H9 (cell line): ENCODE measurements around the gene FANCE. TPM values are rescaled to one million over a fixed set of nuclear protein-coding genes. Genes with fewer than 3 reads are reported as not detected.

ENCODE experiments used
- DNase-seq: peaks from one replicate; pipeline ENCODE4 v3.0.0-alpha.2; 2017
- H2AFZ ChIP-seq: one replicate; pipeline ENCODE4 v1.6.1; 2013; ENCODE audit warnings: mild to moderate bottlenecking, low read length, control low read depth, moderate library complexity
- H2AK5ac ChIP-seq: 2 replicates; pipeline ENCODE4 v1.6.1; 2013; ENCODE audit warnings: low read length, control low read depth, mixed read lengths; ENCODE audit not compliant: insufficient read length
- H2BK120ac ChIP-seq: one replicate; pipeline ENCODE4 v1.6.1; 2013; ENCODE audit warnings: low read depth, mild to moderate bottlenecking, low read length, control low read depth, inconsistent platforms; ENCODE audit not compliant: poor library complexity, severe bottlenecking
- H2BK12ac ChIP-seq: 2 replicates; pipeline ENCODE4 v1.6.1; 2013; ENCODE audit warnings: low read length, control low read depth, mixed read lengths, low read depth; ENCODE audit not compliant: insufficient read length
- H2BK15ac ChIP-seq: 2 replicates; pipeline ENCODE4 v1.6.1; 2013; ENCODE audit warnings: low read depth, low read length, control low read depth
- H2BK20ac ChIP-seq: one replicate; pipeline ENCODE4 v1.6.1; 2013; ENCODE audit warnings: low read depth, mild to moderate bottlenecking, low read length, control low read depth, inconsistent platforms; ENCODE audit not compliant: poor library complexity, severe bottlenecking
- H2BK5ac ChIP-seq: 2 replicates; pipeline ENCODE4 v1.6.1; 2013; ENCODE audit warnings: low read length, control low read depth, mixed read lengths; ENCODE audit not compliant: insufficient read length
- H3K14ac ChIP-seq: 2 replicates; pipeline ENCODE4 v1.6.1; 2013; ENCODE audit warnings: low read length, control low read depth; ENCODE audit not compliant: insufficient read depth
- H3K18ac ChIP-seq: 2 replicates; pipeline ENCODE4 v1.6.1; 2013; ENCODE audit warnings: low read depth, mild to moderate bottlenecking, mixed read lengths, low read length, control low read depth; ENCODE audit not compliant: insufficient read length
- H3K23ac ChIP-seq: 2 replicates; pipeline ENCODE4 v1.6.1; 2013; ENCODE audit warnings: low read length, control low read depth, mixed read lengths, low read depth; ENCODE audit not compliant: insufficient read length
- H3K23me2 ChIP-seq: 2 replicates; pipeline ENCODE4 v1.6.1; 2013; ENCODE audit warnings: low read depth, mild to moderate bottlenecking, mixed read lengths, low read length, control low read depth; ENCODE audit not compliant: insufficient read length, poor library complexity, severe bottlenecking
- H3K27ac ChIP-seq: 2 replicates; pipeline ENCODE4 v1.5.1; 2013; ENCODE audit warnings: low read length, control low read depth, mixed read lengths, low read depth; ENCODE audit not compliant: insufficient read length
- H3K27me3 ChIP-seq: 2 replicates; pipeline ENCODE4 v1.6.1; 2013; ENCODE audit warnings: low read length, control low read depth, inconsistent platforms; ENCODE audit not compliant: insufficient read depth
- H3K4ac ChIP-seq: 2 replicates; pipeline ENCODE4 v1.6.1; 2013; ENCODE audit warnings: low read depth, mild to moderate bottlenecking, control low read depth, inconsistent platforms, low read length, moderate library complexity
- H3K4me1 ChIP-seq: 2 replicates; pipeline ENCODE4 v1.6.1; 2013; ENCODE audit warnings: low read length, control low read depth, inconsistent platforms; ENCODE audit not compliant: insufficient read depth
- H3K4me2 ChIP-seq: 2 replicates; pipeline ENCODE4 v1.6.1; 2013; ENCODE audit warnings: low read length, control low read depth, mixed read lengths; ENCODE audit not compliant: insufficient read length, insufficient read depth
- H3K56ac ChIP-seq: 2 replicates; pipeline ENCODE4 v1.6.1; 2013; ENCODE audit warnings: low read depth, mild to moderate bottlenecking, mixed read lengths, low read length, control low read depth; ENCODE audit not compliant: insufficient read length
- H3K79me1 ChIP-seq: 2 replicates; pipeline ENCODE4 v1.6.1; 2013; ENCODE audit warnings: low read depth, mild to moderate bottlenecking, moderate library complexity, low read length, control low read depth, inconsistent platforms; ENCODE audit not compliant: insufficient read depth, poor library complexity, severe bottlenecking
- H3K79me2 ChIP-seq: 2 replicates; pipeline ENCODE4 v1.6.1; 2013; ENCODE audit warnings: low read length, control low read depth, inconsistent platforms; ENCODE audit not compliant: insufficient read depth
- H3K9ac ChIP-seq: 2 replicates; pipeline ENCODE4 v1.6.1; 2013; ENCODE audit warnings: low read length, control low read depth, mixed read lengths; ENCODE audit not compliant: insufficient read length; ENCODE audit errors: extremely low read depth
- H3K9me3 ChIP-seq: one replicate; pipeline ENCODE4 v1.6.1; 2013; ENCODE audit warnings: low read depth, low read length, inconsistent platforms; ENCODE audit not compliant: control insufficient read depth
- H3T11ph ChIP-seq: one replicate; pipeline ENCODE4 v1.6.1; 2013; ENCODE audit warnings: mild to moderate bottlenecking, low read length, control low read depth, inconsistent platforms
- H4K20me1 ChIP-seq: one replicate; pipeline ENCODE4 v1.6.1; 2013; ENCODE audit not compliant: control insufficient read depth, insufficient read length, insufficient read depth
- H4K5ac ChIP-seq: 2 replicates; pipeline ENCODE4 v1.6.1; 2013; ENCODE audit warnings: low read depth, mild to moderate bottlenecking, mixed read lengths, low read length, control low read depth; ENCODE audit not compliant: insufficient read length
- H4K8ac ChIP-seq: replicated peaks from 2 replicates; pipeline ENCODE4 v1.6.1; 2013; ENCODE audit warnings: low read length, control low read depth, mixed read lengths, low read depth; ENCODE audit not compliant: insufficient read length
- H4K91ac ChIP-seq: 2 replicates; pipeline ENCODE4 v1.6.1; 2013; ENCODE audit warnings: low read depth, mild to moderate bottlenecking, moderate library complexity, mixed read lengths, low read length, control low read depth; ENCODE audit not compliant: insufficient read length
- H3K27ac Mint-ChIP-seq, 3 experiments: 2 replicates in 2 of 3; 3 replicates in 1 of 3; pipeline ENCODE4 v1.8.0; 2020 to 2021; ENCODE audit warnings: mixed read lengths in 3 of 3, mild to moderate bottlenecking in 1 of 3, moderate library complexity in 1 of 3
- H3K27me3 Mint-ChIP-seq: 2 replicates; pipeline ENCODE4 v1.8.0; 2021; ENCODE audit warnings: low read depth, mild to moderate bottlenecking, moderate library complexity, mixed read lengths
- H3K36me3 Mint-ChIP-seq, 3 experiments: 2 replicates in 2 of 3; 3 replicates in 1 of 3; pipeline ENCODE4 v1.8.0; 2020 to 2021; ENCODE audit warnings: low read depth in 3 of 3, mixed read lengths in 3 of 3; ENCODE audit not compliant: insufficient read depth in 1 of 3
- H3K4me1 Mint-ChIP-seq, 2 experiments: 2 replicates each; pipeline ENCODE4 v1.8.0; 2020; ENCODE audit warnings: mixed read lengths in 2 of 2
- H3K4me3 Mint-ChIP-seq, 2 experiments: 2 replicates in 1 of 2; 3 replicates in 1 of 2; pipeline ENCODE4 v1.8.0; 2020 to 2021; ENCODE audit warnings: mild to moderate bottlenecking in 2 of 2, mixed read lengths in 2 of 2, moderate library complexity in 1 of 2
- H3K9me3 Mint-ChIP-seq, 2 experiments: 2 replicates in 1 of 2; 3 replicates in 1 of 2; pipeline ENCODE4 v1.8.0; 2020; ENCODE audit warnings: mild to moderate bottlenecking in 2 of 2, mixed read lengths in 2 of 2, moderate library complexity in 1 of 2
- CTCF ChIP-seq: fragments of 200-600 bp; sonication (generic); conservative IDR thresholded peaks from 3 replicates; pipeline ENCODE4 v1.8.0; 2021; ENCODE audit warnings: antibody characterized with exemption, mild to moderate bottlenecking
- WGBS: extraction: QIAGEN DNeasy Blood & Tissue Kit; methylation state at CpG from one replicate; pipeline ENCODE4 v1.1.7; 2013; ENCODE audit warnings: missing lambda C conversion rate, low lambda C conversion rate, mixed read lengths; ENCODE audit not compliant: insufficient read length; ENCODE audit errors: extremely low coverage; 5-methylcytosine and 5-hydroxymethylcytosine counted together
- total RNA-seq: library from RNA; stranded (reverse); gene quantifications from 2 replicates; pipeline ENCODE4 v1.2.1, GENCODE V29; 2021

The FANCE gene
- total RNA-seq, 1 experiment from 2014 or later = 8.4 TPM

- Histone ChIP-seq H3K18ac (no peak overlapping the region), H2BK5ac (no peak overlapping the region), H3K9ac (no peak overlapping the region), H2AFZ (no peak overlapping the region), H3K79me2 (peaks cover 2% of the 10 kb centered on the region; the same call in 1 of the 2 replicates), H3K23ac (no peak overlapping the region), H3T11ph (no peak overlapping the region), H3K4me2 (peak overlapping the region; percentile 49), H3K14ac (no peak overlapping the region), H4K20me1 (peaks cover 3% of the 10 kb centered on the region), H3K4me1 (peaks cover 15% of the 10 kb centered on the region; the same call in 1 of the 2 replicates), H4K5ac (no peak overlapping the region), H4K91ac (no peak overlapping the region), H2BK12ac (no peak overlapping the region), H2BK15ac (no peak overlapping the region), H3K79me1 (no peaks in the 10 kb centered on the region), H2BK20ac (no peak overlapping the region), H3K4ac (no peak overlapping the region), H3K56ac (no peak overlapping the region), H3K9me3 (no peaks in the 10 kb centered on the region), H3K27ac (no peak overlapping the region), H4K8ac (no peak overlapping the region), H3K23me2 (peaks cover 17% of the 10 kb centered on the region), H2BK120ac (no peak overlapping the region), H3K27me3 (no peaks in the 10 kb centered on the region; the same call in 1 of the 2 replicates), H2AK5ac (no peak overlapping the region)
- Mint-ChIP-seq H3K4me1 (peaks cover 59 to 64% of the 10 kb centered on the region in 2 experiments), H3K4me3 (peak overlapping the region; percentile 77 to 87), H3K9me3 (no peaks in the 10 kb centered on the region), H3K36me3 (peaks cover 0 to 4% (median 0%) of the 10 kb centered on the region in 3 experiments; a peak in 2 of 7 replicates), H3K27me3 (peaks cover 33% of the 10 kb centered on the region), H3K27ac (no peak overlapping the region; a peak in 1 of 7 replicates)
- no peak for DNase-seq
- WGBS = no CpG with 5 or more reads among the region's 9 CpGs
- TF ChIP-seq CTCF = no peak
Measured at GRCh38 chr6:35495258-35496035, 43.3 kb downstream of the FANCE start.
